K562 (cell line): ENCODE measurements around the gene ARL13B. TPM values are rescaled to one million over a fixed set of nuclear protein-coding genes. Genes with fewer than 3 reads are reported as not detected.

Experiments
- CBX3 ChIP-seq, 2 experiments: IDR thresholded peaks; 1 replicate in 1 of 2; 2 replicates in 1 of 2; pipeline ENCODE4 v1.6.1; 2012; ENCODE audit warnings: inconsistent platforms in 2 of 2, low read length in 2 of 2, borderline replicate concordance in 1 of 2, control low read depth in 1 of 2
- DMBX1 ChIP-seq: fragments of 250-450 bp; sonication (Bioruptor Pico); IDR thresholded peaks from 2 replicates; pipeline ENCODE4 v1.8.0; 2022; ENCODE audit warnings: inconsistent platforms, mild to moderate bottlenecking, moderate library complexity, borderline replicate concordance
- PHB ChIP-seq: fragments of 250-450 bp; sonication (Bioruptor Pico); IDR thresholded peaks from 2 replicates; pipeline ENCODE4 v1.5.0; 2021
- polyA plus RNA-seq, 8 experiments: library from polyadenylated mRNA; depleted of rRNA in 4 of 8; stranded (reverse) in 5 of 8; unstranded in 3 of 8; fragments of >200 nt; fragmentation: Nextera tagmentation in 2 of 8; fragmentation: Illumina TruSeq in 1 of 8; extraction: Ambion mirVana in 2 of 8; extraction: Trizol in 1 of 8; gene quantifications; 2 replicates each; pipeline versions ENCODE4 v1.2.1 to v1.2.3, GENCODE V29; 2011 to 2014; ENCODE audit warnings: inconsistent platforms in 1 of 8, missing spikeins in 1 of 8
- total RNA-seq, 7 experiments: library from RNA; depleted of rRNA in 6 of 7; stranded (reverse); fragments of >200 nt in 6 of 7; fragmentation: Illumina TruSeq in 2 of 7; extraction: Trizol in 2 of 7; gene quantifications; 2 replicates each; pipeline versions ENCODE4 v1.2.1 to v1.2.3, GENCODE V29; 2011 to 2021; ENCODE audit warnings: low replicate concordance in 1 of 7
- TF ChIP-seq, protein P1 (sequence below), 3 experiments: IDR thresholded peaks in 2 of 3; conservative IDR thresholded peaks in 1 of 3; 2 replicates each; pipeline ENCODE4 v1.5.1; 2011 to 2012; ENCODE audit warnings: low read length in 3 of 3, mild to moderate bottlenecking in 3 of 3, control low read depth in 2 of 3, improper control_type of control experiment in 1 of 3, inconsistent platforms in 1 of 3, low read depth in 1 of 3, mixed read lengths in 1 of 3, moderate library complexity in 1 of 3; ENCODE audit not compliant: insufficient read depth in 2 of 3
- TF ChIP-seq, protein P2 (sequence below): fragments of 250-450 bp; sonication (Bioruptor Pico); IDR thresholded peaks from 2 replicates; pipeline ENCODE4 v1.4.0; 2020; ENCODE audit warnings: mild to moderate bottlenecking, moderate library complexity
- TF ChIP-seq, protein P3 (sequence below): fragments of 450-650 bp; formaldehyde crosslinking; IDR thresholded peaks from 2 replicates; pipeline ENCODE4 v1.4.0; 2020; ENCODE audit warnings: mild to moderate bottlenecking, mixed read lengths
- TF ChIP-seq, protein P4 (sequence below): fragments of 450-650 bp; IDR thresholded peaks from 2 replicates; pipeline ENCODE4 v1.6.1; 2016; ENCODE audit warnings: mild to moderate bottlenecking, moderate library complexity
- TF ChIP-seq, protein P5 (sequence below): fragments of 450-650 bp; formaldehyde crosslinking; IDR thresholded peaks from 2 replicates; pipeline ENCODE4 v1.4.0; 2020; ENCODE audit warnings: mild to moderate bottlenecking, moderate library complexity

The ARL13B gene
- total and polyA plus RNA-seq, 9 of the 15 experiments (the other 6 are each of a cell fraction or from before 2014, with no cell fraction given), result 4.1 to 16.9 (median 12.2) TPM

DNA sequence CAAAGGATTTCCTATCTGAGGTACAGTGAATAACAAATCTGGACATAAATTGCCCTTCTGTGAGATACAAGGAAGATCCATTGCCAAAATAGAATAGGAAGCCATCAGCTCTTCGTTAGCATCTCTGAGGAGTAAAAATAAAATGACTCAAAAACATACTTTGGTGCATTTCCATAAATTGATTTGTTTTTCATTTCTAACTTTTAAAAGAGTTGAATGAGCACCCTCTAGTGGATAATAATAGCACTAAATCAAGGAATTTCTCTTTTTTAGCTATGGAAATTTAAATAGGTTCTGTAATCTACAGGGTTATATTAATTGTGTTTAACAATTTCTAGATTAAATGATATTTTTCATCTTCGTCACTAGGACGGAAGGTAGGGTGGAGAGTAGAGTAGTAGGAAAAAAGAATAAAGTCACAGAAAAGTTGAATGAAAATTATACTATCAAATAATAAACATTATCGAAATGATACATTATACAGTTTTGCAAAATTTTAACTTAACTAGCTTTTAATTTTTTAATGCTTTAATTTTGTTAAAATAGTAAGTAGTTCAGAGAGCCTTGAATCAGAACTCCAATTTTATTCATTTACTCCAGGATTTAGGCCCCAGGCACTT lies 89.3 kb downstream of the ARL13B start (continued):
- TF ChIP-seq, protein P1, sequence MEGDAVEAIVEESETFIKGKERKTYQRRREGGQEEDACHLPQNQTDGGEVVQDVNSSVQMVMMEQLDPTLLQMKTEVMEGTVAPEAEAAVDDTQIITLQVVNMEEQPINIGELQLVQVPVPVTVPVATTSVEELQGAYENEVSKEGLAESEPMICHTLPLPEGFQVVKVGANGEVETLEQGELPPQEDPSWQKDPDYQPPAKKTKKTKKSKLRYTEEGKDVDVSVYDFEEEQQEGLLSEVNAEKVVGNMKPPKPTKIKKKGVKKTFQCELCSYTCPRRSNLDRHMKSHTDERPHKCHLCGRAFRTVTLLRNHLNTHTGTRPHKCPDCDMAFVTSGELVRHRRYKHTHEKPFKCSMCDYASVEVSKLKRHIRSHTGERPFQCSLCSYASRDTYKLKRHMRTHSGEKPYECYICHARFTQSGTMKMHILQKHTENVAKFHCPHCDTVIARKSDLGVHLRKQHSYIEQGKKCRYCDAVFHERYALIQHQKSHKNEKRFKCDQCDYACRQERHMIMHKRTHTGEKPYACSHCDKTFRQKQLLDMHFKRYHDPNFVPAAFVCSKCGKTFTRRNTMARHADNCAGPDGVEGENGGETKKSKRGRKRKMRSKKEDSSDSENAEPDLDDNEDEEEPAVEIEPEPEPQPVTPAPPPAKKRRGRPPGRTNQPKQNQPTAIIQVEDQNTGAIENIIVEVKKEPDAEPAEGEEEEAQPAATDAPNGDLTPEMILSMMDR (IDR thresholded peaks at IDR 0.05 in 2 of 3, conservative IDR thresholded peaks at IDR 0.05 in 1 of 3; ENCODE audit: insufficient read depth in 2 of 3, low read depth in 1 of 3, low read length in 3 of 3), result peak in 1 of 3 experiments; percentile 49; a peak in 3 of 6 replicates
- TF ChIP-seq, protein P2, sequence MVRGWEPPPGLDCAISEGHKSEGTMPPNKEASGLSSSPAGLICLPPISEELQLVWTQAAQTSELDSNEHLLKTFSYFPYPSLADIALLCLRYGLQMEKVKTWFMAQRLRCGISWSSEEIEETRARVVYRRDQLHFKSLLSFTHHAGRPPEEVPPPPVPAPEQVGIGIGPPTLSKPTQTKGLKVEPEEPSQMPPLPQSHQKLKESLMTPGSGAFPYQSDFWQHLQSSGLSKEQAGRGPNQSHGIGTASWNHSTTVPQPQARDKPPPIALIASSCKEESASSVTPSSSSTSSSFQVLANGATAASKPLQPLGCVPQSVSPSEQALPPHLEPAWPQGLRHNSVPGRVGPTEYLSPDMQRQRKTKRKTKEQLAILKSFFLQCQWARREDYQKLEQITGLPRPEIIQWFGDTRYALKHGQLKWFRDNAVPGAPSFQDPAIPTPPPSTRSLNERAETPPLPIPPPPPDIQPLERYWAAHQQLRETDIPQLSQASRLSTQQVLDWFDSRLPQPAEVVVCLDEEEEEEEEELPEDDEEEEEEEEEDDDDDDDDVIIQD (CRISPR knock-in tag), result no peak
- TF ChIP-seq, protein P3, sequence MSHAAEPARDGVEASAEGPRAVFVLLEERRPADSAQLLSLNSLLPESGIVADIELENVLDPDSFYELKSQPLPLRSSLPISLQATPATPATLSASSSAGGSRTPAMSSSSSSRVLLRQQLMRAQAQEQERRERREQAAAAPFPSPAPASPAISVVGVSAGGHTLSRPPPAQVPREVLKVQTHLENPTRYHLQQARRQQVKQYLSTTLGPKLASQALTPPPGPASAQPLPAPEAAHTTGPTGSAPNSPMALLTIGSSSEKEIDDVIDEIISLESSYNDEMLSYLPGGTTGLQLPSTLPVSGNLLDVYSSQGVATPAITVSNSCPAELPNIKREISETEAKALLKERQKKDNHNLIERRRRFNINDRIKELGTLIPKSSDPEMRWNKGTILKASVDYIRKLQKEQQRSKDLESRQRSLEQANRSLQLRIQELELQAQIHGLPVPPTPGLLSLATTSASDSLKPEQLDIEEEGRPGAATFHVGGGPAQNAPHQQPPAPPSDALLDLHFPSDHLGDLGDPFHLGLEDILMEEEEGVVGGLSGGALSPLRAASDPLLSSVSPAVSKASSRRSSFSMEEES (CRISPR knock-in tag), result no peak
- TF ChIP-seq, protein P4, sequence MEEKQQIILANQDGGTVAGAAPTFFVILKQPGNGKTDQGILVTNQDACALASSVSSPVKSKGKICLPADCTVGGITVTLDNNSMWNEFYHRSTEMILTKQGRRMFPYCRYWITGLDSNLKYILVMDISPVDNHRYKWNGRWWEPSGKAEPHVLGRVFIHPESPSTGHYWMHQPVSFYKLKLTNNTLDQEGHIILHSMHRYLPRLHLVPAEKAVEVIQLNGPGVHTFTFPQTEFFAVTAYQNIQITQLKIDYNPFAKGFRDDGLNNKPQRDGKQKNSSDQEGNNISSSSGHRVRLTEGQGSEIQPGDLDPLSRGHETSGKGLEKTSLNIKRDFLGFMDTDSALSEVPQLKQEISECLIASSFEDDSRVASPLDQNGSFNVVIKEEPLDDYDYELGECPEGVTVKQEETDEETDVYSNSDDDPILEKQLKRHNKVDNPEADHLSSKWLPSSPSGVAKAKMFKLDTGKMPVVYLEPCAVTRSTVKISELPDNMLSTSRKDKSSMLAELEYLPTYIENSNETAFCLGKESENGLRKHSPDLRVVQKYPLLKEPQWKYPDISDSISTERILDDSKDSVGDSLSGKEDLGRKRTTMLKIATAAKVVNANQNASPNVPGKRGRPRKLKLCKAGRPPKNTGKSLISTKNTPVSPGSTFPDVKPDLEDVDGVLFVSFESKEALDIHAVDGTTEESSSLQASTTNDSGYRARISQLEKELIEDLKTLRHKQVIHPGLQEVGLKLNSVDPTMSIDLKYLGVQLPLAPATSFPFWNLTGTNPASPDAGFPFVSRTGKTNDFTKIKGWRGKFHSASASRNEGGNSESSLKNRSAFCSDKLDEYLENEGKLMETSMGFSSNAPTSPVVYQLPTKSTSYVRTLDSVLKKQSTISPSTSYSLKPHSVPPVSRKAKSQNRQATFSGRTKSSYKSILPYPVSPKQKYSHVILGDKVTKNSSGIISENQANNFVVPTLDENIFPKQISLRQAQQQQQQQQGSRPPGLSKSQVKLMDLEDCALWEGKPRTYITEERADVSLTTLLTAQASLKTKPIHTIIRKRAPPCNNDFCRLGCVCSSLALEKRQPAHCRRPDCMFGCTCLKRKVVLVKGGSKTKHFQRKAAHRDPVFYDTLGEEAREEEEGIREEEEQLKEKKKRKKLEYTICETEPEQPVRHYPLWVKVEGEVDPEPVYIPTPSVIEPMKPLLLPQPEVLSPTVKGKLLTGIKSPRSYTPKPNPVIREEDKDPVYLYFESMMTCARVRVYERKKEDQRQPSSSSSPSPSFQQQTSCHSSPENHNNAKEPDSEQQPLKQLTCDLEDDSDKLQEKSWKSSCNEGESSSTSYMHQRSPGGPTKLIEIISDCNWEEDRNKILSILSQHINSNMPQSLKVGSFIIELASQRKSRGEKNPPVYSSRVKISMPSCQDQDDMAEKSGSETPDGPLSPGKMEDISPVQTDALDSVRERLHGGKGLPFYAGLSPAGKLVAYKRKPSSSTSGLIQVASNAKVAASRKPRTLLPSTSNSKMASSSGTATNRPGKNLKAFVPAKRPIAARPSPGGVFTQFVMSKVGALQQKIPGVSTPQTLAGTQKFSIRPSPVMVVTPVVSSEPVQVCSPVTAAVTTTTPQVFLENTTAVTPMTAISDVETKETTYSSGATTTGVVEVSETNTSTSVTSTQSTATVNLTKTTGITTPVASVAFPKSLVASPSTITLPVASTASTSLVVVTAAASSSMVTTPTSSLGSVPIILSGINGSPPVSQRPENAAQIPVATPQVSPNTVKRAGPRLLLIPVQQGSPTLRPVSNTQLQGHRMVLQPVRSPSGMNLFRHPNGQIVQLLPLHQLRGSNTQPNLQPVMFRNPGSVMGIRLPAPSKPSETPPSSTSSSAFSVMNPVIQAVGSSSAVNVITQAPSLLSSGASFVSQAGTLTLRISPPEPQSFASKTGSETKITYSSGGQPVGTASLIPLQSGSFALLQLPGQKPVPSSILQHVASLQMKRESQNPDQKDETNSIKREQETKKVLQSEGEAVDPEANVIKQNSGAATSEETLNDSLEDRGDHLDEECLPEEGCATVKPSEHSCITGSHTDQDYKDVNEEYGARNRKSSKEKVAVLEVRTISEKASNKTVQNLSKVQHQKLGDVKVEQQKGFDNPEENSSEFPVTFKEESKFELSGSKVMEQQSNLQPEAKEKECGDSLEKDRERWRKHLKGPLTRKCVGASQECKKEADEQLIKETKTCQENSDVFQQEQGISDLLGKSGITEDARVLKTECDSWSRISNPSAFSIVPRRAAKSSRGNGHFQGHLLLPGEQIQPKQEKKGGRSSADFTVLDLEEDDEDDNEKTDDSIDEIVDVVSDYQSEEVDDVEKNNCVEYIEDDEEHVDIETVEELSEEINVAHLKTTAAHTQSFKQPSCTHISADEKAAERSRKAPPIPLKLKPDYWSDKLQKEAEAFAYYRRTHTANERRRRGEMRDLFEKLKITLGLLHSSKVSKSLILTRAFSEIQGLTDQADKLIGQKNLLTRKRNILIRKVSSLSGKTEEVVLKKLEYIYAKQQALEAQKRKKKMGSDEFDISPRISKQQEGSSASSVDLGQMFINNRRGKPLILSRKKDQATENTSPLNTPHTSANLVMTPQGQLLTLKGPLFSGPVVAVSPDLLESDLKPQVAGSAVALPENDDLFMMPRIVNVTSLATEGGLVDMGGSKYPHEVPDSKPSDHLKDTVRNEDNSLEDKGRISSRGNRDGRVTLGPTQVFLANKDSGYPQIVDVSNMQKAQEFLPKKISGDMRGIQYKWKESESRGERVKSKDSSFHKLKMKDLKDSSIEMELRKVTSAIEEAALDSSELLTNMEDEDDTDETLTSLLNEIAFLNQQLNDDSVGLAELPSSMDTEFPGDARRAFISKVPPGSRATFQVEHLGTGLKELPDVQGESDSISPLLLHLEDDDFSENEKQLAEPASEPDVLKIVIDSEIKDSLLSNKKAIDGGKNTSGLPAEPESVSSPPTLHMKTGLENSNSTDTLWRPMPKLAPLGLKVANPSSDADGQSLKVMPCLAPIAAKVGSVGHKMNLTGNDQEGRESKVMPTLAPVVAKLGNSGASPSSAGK, result no peak
- TF ChIP-seq DMBX1 (CRISPR knock-in tag) (no peak), PHB (CRISPR knock-in tag) (no peak), CBX3 (IDR thresholded peaks at IDR 0.05; ENCODE audit: borderline replicate concordance in 1 of 2, low read length in 2 of 2) (no peak)
- TF ChIP-seq, protein P5, sequence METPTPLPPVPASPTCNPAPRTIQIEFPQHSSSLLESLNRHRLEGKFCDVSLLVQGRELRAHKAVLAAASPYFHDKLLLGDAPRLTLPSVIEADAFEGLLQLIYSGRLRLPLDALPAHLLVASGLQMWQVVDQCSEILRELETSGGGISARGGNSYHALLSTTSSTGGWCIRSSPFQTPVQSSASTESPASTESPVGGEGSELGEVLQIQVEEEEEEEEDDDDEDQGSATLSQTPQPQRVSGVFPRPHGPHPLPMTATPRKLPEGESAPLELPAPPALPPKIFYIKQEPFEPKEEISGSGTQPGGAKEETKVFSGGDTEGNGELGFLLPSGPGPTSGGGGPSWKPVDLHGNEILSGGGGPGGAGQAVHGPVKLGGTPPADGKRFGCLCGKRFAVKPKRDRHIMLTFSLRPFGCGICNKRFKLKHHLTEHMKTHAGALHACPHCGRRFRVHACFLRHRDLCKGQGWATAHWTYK (CRISPR knock-in tag), result no peak
